Choroid plexus epithelial cell (primary cell): ENCODE measurements around the gene MEIKIN.
A peak's percentile ranks its signal among the peaks of the same experiment; 100 is the strongest.

Experiments
- DNase-seq: peaks from one replicate; pipeline ENCODE4 v3.0.0-alpha.2; 2010; ENCODE audit warnings: low read depth
- H3K4me3 ChIP-seq: 2 replicates; pipeline ENCODE4 v1.5.1; 2011; ENCODE audit warnings: low read depth, mild to moderate bottlenecking, control low read depth, low read length, moderate library complexity
- TF ChIP-seq, protein P1 (sequence below): conservative IDR thresholded peaks from 2 replicates; pipeline ENCODE4 v1.5.1; 2011; ENCODE audit warnings: low read depth, mild to moderate bottlenecking, control low read depth, inconsistent platforms, low read length, moderate library complexity

The MEIKIN gene

DNA sequence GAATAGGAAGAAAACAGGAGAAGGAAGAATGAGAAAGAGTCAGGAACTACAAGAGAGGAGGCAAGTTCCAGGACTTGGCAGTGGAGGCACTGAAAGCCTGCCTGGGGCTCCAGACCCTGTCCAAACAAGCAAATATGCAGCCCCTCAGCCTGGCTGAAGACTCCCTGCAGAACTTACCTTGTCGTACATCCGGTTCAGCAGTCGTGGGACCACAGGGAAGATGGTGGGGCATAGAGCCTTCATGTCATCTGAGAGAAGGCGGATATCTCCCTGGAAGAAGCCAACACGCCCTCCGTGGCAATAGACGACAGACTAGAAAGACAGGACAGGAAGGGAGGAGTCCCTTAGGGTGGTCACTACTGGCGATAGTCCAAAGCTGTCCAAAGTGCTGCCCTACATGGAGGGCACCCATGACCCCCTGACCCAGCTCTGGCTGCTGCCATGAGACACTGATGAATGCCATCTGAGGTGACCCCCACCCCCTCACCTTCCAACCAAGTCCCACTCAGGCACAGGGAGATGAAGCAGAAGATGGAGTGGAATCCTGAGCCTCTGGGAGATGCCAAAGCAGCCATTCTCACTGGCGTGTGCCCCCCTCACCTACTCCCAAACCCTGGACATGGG, 27.7 kb upstream of the MEIKIN start:
- TF ChIP-seq, protein P1, sequence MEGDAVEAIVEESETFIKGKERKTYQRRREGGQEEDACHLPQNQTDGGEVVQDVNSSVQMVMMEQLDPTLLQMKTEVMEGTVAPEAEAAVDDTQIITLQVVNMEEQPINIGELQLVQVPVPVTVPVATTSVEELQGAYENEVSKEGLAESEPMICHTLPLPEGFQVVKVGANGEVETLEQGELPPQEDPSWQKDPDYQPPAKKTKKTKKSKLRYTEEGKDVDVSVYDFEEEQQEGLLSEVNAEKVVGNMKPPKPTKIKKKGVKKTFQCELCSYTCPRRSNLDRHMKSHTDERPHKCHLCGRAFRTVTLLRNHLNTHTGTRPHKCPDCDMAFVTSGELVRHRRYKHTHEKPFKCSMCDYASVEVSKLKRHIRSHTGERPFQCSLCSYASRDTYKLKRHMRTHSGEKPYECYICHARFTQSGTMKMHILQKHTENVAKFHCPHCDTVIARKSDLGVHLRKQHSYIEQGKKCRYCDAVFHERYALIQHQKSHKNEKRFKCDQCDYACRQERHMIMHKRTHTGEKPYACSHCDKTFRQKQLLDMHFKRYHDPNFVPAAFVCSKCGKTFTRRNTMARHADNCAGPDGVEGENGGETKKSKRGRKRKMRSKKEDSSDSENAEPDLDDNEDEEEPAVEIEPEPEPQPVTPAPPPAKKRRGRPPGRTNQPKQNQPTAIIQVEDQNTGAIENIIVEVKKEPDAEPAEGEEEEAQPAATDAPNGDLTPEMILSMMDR, result no peak
- DNase-seq, result no peak
- H3K4me3 ChIP-seq, result no peak overlapping the region

DNA sequence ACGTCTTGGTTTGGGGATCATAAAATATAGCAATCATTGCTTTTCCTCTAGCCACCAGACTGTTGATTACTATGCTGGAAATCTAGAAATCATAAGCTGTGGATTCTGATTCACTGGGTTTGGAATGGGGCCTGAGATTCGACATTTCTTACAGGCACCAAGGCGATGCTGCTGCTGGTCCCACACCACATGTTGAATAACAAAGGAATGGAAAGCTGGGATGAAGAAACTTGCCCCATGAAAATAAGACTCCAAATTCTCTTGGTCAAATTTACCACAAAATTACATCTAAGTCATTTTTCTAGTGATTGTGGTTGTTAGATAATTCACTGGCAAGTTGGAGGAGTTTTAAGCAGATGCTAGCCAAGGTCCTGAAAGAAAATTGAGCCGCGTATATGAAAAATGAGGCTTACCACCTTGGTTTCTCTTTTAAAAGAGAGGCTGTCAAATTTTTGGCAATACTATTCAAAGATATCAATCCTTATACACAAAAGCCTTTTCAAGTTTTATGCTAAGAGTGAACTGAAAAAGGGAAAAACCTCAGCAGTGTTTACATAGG, 23.0 kb upstream of the MEIKIN start:
- DNase-seq, result peak; percentile 30
- TF ChIP-seq, protein P1, result no peak
- no peak overlapping the region for H3K4me3 ChIP-seq

- TF ChIP-seq, protein P1, result no peak
- no peak for DNase-seq
- no peak overlapping the region for H3K4me3 ChIP-seq
Measured at GRCh38 chr5:131966551-131966950, 21.1 kb upstream of the MEIKIN start.

DNA sequence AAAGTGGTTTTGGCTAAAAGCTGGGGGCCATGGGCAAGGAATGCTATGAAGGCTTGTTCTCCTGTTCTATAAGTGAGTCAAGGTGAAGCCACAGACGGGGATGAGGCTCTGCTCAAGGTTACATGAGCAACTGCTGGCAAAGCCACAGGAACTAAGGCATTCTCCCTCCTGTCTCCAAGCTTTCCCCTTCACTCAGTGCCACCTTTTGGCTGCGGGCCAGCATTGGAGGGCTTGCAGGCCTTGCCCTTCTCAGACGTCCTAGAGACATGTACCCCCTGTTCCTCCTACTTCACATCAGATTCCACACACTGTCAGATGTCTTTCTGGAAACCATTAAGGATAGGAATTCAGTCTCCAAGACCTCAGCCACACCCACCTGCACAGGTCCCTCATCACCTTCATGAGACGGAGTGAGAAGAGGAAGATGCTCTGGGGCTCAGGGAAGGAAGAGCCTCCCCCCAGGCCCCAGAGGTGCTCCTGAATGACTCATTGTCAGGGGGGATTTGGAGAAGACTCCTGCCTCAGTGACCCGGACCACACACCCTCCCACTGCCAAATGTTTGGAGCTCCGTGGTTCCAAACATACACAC, 20.5 kb upstream of the MEIKIN start:
- TF ChIP-seq, protein P1, result no peak
- no peak overlapping the region for H3K4me3 ChIP-seq
- DNase-seq, result no peak

DNA sequence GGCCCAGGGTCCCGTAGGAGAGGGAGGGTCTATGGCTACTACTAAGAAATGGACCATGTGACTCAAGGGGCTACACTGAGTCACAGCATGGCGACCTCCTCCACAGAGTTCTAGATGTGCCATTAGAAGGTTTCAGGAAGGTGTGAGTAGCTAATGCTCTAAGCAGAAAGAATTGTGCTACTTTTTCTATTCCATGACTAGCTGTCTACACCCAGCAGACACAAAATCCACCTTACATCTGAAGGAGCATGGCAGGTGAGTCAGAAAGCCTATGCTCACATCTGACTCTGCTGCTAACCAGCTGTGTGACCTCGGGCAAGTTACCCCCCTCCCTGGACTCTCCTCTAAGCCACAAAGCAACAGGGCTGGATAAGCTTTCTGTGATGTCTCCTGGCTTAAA, 14.4 kb upstream of the MEIKIN start:
- H3K4me3 ChIP-seq, result no peak overlapping the region
- TF ChIP-seq, protein P1, result no peak
- no peak for DNase-seq

DNA sequence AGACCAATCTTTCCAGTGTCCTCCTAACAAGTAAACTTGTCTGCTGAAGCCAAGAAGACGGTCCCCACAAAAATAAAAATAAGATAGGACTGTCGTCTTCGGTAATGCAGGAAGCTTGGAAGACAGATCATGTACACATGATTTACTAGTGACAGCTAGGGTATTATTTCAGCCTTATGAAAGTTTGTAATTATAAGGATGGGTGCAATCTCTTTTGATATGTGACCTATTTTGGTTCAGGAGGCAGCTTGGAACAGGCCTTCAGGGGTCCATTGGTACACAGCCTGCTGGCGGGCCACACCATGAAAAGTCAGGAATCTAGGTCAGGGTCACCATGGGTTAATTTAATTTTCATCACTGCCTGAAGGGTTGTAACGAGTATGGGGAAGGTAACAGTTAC, 13.7 kb upstream of the MEIKIN start:
- H3K4me3 ChIP-seq, result no peak overlapping the region
- TF ChIP-seq, protein P1, result no peak
- DNase-seq, result no peak
